Measurements from ENCODE around the gene VTN.

VTN gene

GRCh38 chr17:28363776-28364650, 6.1 kb downstream of the VTN start:
- H3K27me3 ChIP-seq (ENCODE audit: control insufficient read depth, insufficient read depth, low read length): no peaks in the 10 kb centered on the region
- no peaks in the 10 kb centered on the region for H3K4me1 ChIP-seq (ENCODE audit: control insufficient read depth, insufficient read depth, low read length)
- H3K4me3 ChIP-seq (ENCODE audit: low read length): no peak overlapping the region
- no peak overlapping the region for H3K9ac ChIP-seq (ENCODE audit: low read length)
- H3K9me3 ChIP-seq (ENCODE audit: control insufficient read depth, low read length): no peaks in the 10 kb centered on the region
- peaks cover 6% of the 10 kb centered on the region for H3K36me3 ChIP-seq (ENCODE audit: control insufficient read depth, insufficient read depth, low read length)

- Histone ChIP-seq H3K9me3 (ENCODE audit: control insufficient read depth, low read length) (no peaks in the 10 kb centered on the region), H3K4me3 (ENCODE audit: low read length) (no peak overlapping the region), H3K4me1 (ENCODE audit: control insufficient read depth, insufficient read depth, low read length) (peaks cover 4% of the 10 kb centered on the region), H3K27me3 (ENCODE audit: control insufficient read depth, insufficient read depth, low read length) (no peaks in the 10 kb centered on the region), H3K36me3 (ENCODE audit: control insufficient read depth, insufficient read depth, low read length) (peaks cover 6% of the 10 kb centered on the region), H3K9ac (ENCODE audit: low read length) (no peak overlapping the region)
Measured at GRCh38 chr17:28363186-28363585, 6.9 kb downstream of the VTN start.

GRCh38 chr17:28357901-28358197, 12.3 kb downstream of the VTN start:
- peaks cover 13% of the 10 kb centered on the region for H3K4me1 ChIP-seq (ENCODE audit: control insufficient read depth, insufficient read depth, low read length)
- no peaks in the 10 kb centered on the region for H3K9me3 ChIP-seq (ENCODE audit: control insufficient read depth, low read length)
- H3K9ac ChIP-seq (ENCODE audit: low read length): peak overlapping the region; percentile 96
- no peaks in the 10 kb centered on the region for H3K27me3 ChIP-seq (ENCODE audit: control insufficient read depth, insufficient read depth, low read length)
- peak overlapping the region; percentile 80 for H3K4me3 ChIP-seq (ENCODE audit: low read length)
- H3K36me3 ChIP-seq (ENCODE audit: control insufficient read depth, insufficient read depth, low read length): peaks cover 17% of the 10 kb centered on the region

- Histone ChIP-seq H3K4me3 (ENCODE audit: low read length) (peak within 1 kb of the TSS; percentile 80), H3K36me3 (ENCODE audit: control insufficient read depth, insufficient read depth, low read length) (peaks cover 19% of the 10 kb centered on the region), H3K9me3 (ENCODE audit: control insufficient read depth, low read length) (no peaks in the 10 kb centered on the region), H3K9ac (ENCODE audit: low read length) (peak within 1 kb of the TSS; percentile 96), H3K4me1 (ENCODE audit: control insufficient read depth, insufficient read depth, low read length) (peaks cover 13% of the 10 kb centered on the region), H3K27me3 (ENCODE audit: control insufficient read depth, insufficient read depth, low read length) (no peaks in the 10 kb centered on the region)
Measured at GRCh38 chr17:28357061-28357900, 12.8 kb downstream of the VTN start, which contains the start of gene POLDIP2. Gene POLDIP2 (minus strand): TSS chr17:28357527. CDS start chr17:28357448, 79 bp downstream.

GRCh38 chr17:28350271-28350670, 19.8 kb downstream of the VTN start:
- no peak overlapping the region for H3K9ac ChIP-seq (ENCODE audit: low read length)
- no peaks in the 10 kb centered on the region for H3K27me3 ChIP-seq (ENCODE audit: control insufficient read depth, insufficient read depth, low read length)
- no peaks in the 10 kb centered on the region for H3K9me3 ChIP-seq (ENCODE audit: control insufficient read depth, low read length)
- H3K36me3 ChIP-seq (ENCODE audit: control insufficient read depth, insufficient read depth, low read length): peaks cover 35% of the 10 kb centered on the region
- H3K4me3 ChIP-seq (ENCODE audit: low read length): no peak overlapping the region
- H3K4me1 ChIP-seq (ENCODE audit: control insufficient read depth, insufficient read depth, low read length): no peaks in the 10 kb centered on the region

- Histone ChIP-seq H3K4me1 (ENCODE audit: control insufficient read depth, insufficient read depth, low read length) (no peaks in the 10 kb centered on the region), H3K4me3 (ENCODE audit: low read length) (no peak overlapping the region), H3K9ac (ENCODE audit: low read length) (no peak overlapping the region), H3K36me3 (ENCODE audit: control insufficient read depth, insufficient read depth, low read length) (peaks cover 33% of the 10 kb centered on the region), H3K27me3 (ENCODE audit: control insufficient read depth, insufficient read depth, low read length) (no peaks in the 10 kb centered on the region), H3K9me3 (ENCODE audit: control insufficient read depth, low read length) (no peaks in the 10 kb centered on the region)
Measured at GRCh38 chr17:28348979-28349378, 21.1 kb downstream of the VTN start.

- Histone ChIP-seq H3K4me1 (ENCODE audit: control insufficient read depth, insufficient read depth, low read length) (no peaks in the 10 kb centered on the region), H3K27me3 (ENCODE audit: control insufficient read depth, insufficient read depth, low read length) (no peaks in the 10 kb centered on the region), H3K9me3 (ENCODE audit: control insufficient read depth, low read length) (no peaks in the 10 kb centered on the region), H3K4me3 (ENCODE audit: low read length) (no peak overlapping the region), H3K36me3 (ENCODE audit: control insufficient read depth, insufficient read depth, low read length) (peaks cover 24% of the 10 kb centered on the region), H3K9ac (ENCODE audit: low read length) (no peak overlapping the region)
Measured at GRCh38 chr17:28347261-28347891, 22.7 kb downstream of the VTN start.

- Histone ChIP-seq H3K9ac (ENCODE audit: low read length) (no peak overlapping the region), H3K27me3 (ENCODE audit: control insufficient read depth, insufficient read depth, low read length) (no peaks in the 10 kb centered on the region), H3K4me3 (ENCODE audit: low read length) (no peak overlapping the region), H3K4me1 (ENCODE audit: control insufficient read depth, insufficient read depth, low read length) (no peaks in the 10 kb centered on the region), H3K9me3 (ENCODE audit: control insufficient read depth, low read length) (no peaks in the 10 kb centered on the region), H3K36me3 (ENCODE audit: control insufficient read depth, insufficient read depth, low read length) (peaks cover 26% of the 10 kb centered on the region)
Measured at GRCh38 chr17:28346746-28347246, 23.3 kb downstream of the VTN start.

GRCh38 chr17:28346199-28346580, 23.9 kb downstream of the VTN start:
- H3K9ac ChIP-seq (ENCODE audit: low read length): no peak overlapping the region
- H3K36me3 ChIP-seq (ENCODE audit: control insufficient read depth, insufficient read depth, low read length): peaks cover 28% of the 10 kb centered on the region
- no peaks in the 10 kb centered on the region for H3K9me3 ChIP-seq (ENCODE audit: control insufficient read depth, low read length)
- no peaks in the 10 kb centered on the region for H3K27me3 ChIP-seq (ENCODE audit: control insufficient read depth, insufficient read depth, low read length)
- H3K4me3 ChIP-seq (ENCODE audit: low read length): no peak overlapping the region
- H3K4me1 ChIP-seq (ENCODE audit: control insufficient read depth, insufficient read depth, low read length): no peaks in the 10 kb centered on the region

- no peaks in the 10 kb centered on the region for H3K9me3 ChIP-seq (ENCODE audit: control insufficient read depth, low read length)
- H3K9ac ChIP-seq (ENCODE audit: low read length): no peak overlapping the region
- no peak overlapping the region for H3K4me3 ChIP-seq (ENCODE audit: low read length)
- H3K36me3 ChIP-seq (ENCODE audit: control insufficient read depth, insufficient read depth, low read length): peaks cover 26% of the 10 kb centered on the region
- H3K27me3 ChIP-seq (ENCODE audit: control insufficient read depth, insufficient read depth, low read length): no peaks in the 10 kb centered on the region
- no peaks in the 10 kb centered on the region for H3K4me1 ChIP-seq (ENCODE audit: control insufficient read depth, insufficient read depth, low read length)
Measured at GRCh38 chr17:28345419-28346198, 24.5 kb downstream of the VTN start.

GRCh38 chr17:28344435-28344901, 25.6 kb downstream of the VTN start:
- H3K36me3 ChIP-seq (ENCODE audit: control insufficient read depth, insufficient read depth, low read length): peaks cover 20% of the 10 kb centered on the region
- H3K4me1 ChIP-seq (ENCODE audit: control insufficient read depth, insufficient read depth, low read length): no peaks in the 10 kb centered on the region
- no peaks in the 10 kb centered on the region for H3K27me3 ChIP-seq (ENCODE audit: control insufficient read depth, insufficient read depth, low read length)
- no peaks in the 10 kb centered on the region for H3K9me3 ChIP-seq (ENCODE audit: control insufficient read depth, low read length)
- H3K4me3 ChIP-seq (ENCODE audit: low read length): no peak overlapping the region
- H3K9ac ChIP-seq (ENCODE audit: low read length): no peak overlapping the region
